Measurements from ENCODE around the gene KPNA5. TPM values are rescaled to one million over a fixed set of nuclear protein-coding genes. Genes with fewer than 3 reads are reported as not detected.
"Not testable (repeated sequence)": the region's sequence is repeated elsewhere in the genome, so short reads cannot be mapped to it uniquely, and the experiment has no call there.

The KPNA5 gene
- 1 to 10 TPM; 7.9 to 8.7 TPM for total RNA-seq

DNA sequence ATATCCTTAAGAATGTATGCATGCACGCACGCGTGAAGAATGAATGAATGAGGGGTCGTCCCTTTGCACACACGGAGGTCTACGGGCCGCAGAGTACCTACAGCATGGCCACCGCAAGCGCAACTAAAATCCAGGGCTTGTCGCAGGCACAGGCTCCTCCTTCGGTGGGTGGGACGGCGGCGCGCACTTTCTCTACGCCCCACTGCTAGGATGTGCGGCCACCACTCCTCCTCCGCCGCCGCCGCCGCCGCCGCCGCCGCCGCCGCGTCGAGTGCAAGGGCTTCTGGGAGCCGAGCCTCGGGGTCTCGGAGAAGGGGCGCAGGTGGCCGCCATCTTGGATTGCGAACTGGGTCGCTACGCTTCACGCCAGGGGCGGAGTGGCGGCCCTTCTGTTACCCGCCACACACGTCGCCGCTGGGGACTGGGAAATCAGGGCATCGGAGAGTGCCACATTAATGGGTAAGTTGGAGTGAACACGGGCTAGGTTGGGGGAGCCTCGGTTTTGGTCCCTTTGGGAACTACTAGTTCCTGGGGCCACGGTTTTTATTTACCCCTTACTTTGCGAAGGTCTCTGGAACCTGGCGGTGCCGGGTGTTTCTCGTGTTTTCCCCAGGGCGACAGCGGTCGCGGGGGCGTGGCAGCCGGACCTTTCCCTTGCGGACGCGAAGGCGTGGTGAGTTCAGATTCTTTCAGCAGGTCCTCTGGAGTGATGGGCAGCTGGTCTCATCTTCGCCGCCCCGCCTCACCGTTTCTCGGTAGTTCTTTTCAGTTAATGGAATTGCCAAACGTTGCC lies at the start of gene KPNA5:
TSS of gene KPNA5 (plus strand) at position 332 of the 793 bp plus-strand sequence. CDS start at position 456, 124 bp downstream.
- Mint-ChIP-seq H3K4me1 (peaks cover 11% of the 10 kb centered on the region), H3K27ac (peak within 1 kb of the TSS; percentile 95), H3K9me3 (no peaks in the 10 kb centered on the region), H3K4me3 (peak within 1 kb of the TSS; percentile 91), H3K27me3 (no peaks in the 10 kb centered on the region), H3K36me3 (ENCODE audit: low read depth) (peaks cover 32% of the 10 kb centered on the region)
- ATAC-seq (replicated peaks) = peak; percentile 94

DNA sequence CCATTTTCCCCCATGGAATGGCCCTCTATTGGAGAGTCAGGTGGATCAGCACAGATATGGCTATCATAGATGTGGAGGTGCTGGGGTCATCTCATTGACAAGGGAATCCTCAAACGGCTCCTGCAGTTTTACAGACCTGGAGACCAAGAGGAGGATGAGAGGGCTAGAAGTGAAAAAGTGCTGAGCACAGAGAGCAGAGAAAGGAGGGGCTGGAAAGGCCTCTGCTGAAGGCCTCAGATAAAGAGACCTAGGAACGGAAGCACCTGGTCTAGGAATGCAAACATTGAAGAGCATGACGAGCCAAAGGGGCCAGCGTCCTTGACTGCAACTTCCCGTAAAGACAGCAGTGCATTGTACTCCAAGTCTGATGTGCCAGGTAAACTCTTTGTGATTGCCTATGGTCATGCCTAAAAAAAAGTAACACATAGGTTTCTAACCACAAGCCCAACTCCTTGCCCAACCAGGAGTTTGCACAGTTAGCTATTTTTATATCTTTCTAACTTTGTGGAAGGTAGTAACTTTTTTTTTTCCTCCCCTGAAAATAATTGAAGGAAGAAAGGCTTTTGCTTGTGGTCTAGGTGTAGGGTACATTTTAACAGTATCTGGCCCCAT lies 49.5 kb upstream of the KPNA5 start:
- Mint-ChIP-seq H3K9me3 (no peaks in the 10 kb centered on the region), H3K4me1 (no peaks in the 10 kb centered on the region), H3K36me3 (ENCODE audit: low read depth) (peaks cover 45% of the 10 kb centered on the region), H3K27me3 (no peaks in the 10 kb centered on the region), H3K4me3 (no peak overlapping the region), H3K27ac (no peak overlapping the region)
- no peak for ATAC-seq (replicated peaks)

DNA sequence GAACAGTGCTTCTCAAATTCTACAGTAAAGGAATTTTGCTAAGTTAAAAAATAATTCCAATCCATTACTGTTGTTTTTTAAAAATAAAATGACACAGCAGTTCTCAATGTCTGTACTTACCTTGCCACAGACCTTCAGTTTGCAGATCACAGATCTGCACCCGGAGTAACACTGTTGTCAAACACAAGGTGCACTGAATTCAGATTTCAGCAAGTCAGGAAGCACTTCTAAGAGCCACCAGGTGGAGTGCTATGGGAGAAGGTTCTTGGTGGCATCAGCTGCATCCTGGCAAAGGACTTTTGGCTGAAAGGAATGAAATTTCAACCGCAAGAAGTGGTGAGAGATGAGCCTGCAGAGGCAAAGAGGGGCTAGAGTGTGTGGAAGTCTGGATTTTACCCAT lies 47.3 kb upstream of the KPNA5 start:
- Mint-ChIP-seq H3K36me3 (ENCODE audit: low read depth) (peaks cover 63% of the 10 kb centered on the region), H3K4me3 (no peak overlapping the region), H3K9me3 (no peaks in the 10 kb centered on the region), H3K4me1 (no peaks in the 10 kb centered on the region), H3K27me3 (no peaks in the 10 kb centered on the region), H3K27ac (peak overlapping the region; percentile 59)
- ATAC-seq (replicated peaks) = no peak

DNA sequence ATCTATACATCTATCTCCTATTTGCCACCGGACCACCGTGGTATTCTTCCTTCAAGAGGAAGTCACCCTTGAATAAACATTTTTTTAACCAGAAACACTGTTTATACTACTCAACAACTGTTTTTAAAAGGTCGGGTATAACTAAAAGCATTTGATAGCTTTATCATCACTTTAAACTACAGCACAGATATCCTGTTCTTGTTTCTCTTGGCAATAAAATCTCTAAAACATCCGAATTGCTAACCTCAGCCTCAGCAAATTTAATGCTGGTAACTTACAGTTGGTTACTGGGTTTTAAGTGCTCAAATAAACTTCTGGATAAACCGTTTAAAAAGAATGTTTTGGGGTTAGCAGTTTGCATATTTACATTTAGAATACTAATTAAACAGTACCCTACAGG lies 32.9 kb upstream of the KPNA5 start:
- H3K4me1 Mint-ChIP-seq = peaks cover 6% of the 10 kb centered on the region
- H3K4me3 Mint-ChIP-seq = no peak overlapping the region
- peaks cover 74% of the 10 kb centered on the region for H3K36me3 Mint-ChIP-seq (ENCODE audit: low read depth)
- no peak for ATAC-seq (replicated peaks)
- H3K9me3 Mint-ChIP-seq = no peaks in the 10 kb centered on the region
- H3K27me3 Mint-ChIP-seq = no peaks in the 10 kb centered on the region
- H3K27ac Mint-ChIP-seq = no peak overlapping the region

DNA sequence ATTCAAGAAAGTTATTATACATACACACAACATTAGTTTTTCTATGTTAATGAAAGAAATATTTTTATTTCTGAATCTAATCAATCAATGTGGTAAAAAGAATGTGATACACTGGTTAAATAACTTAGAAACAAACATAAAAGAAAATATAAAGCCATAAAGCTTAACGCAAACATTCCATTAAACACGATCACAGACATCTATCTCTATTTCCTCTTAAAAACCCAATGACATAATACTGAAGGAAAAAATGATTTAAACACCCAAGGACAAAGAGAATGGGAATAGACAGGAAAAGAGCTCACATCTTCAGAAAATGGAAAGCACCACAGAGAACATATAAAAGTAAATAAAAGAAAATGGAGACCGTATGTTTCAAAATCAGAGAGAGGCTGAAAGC lies 31.9 kb upstream of the KPNA5 start:
- peaks cover 72% of the 10 kb centered on the region for H3K36me3 Mint-ChIP-seq (ENCODE audit: low read depth)
- no peak for ATAC-seq (replicated peaks)
- H3K4me3 Mint-ChIP-seq = no peak overlapping the region
- no peak overlapping the region for H3K27ac Mint-ChIP-seq
- peaks cover 6% of the 10 kb centered on the region for H3K4me1 Mint-ChIP-seq
- no peaks in the 10 kb centered on the region for H3K9me3 Mint-ChIP-seq
- no peaks in the 10 kb centered on the region for H3K27me3 Mint-ChIP-seq

DNA sequence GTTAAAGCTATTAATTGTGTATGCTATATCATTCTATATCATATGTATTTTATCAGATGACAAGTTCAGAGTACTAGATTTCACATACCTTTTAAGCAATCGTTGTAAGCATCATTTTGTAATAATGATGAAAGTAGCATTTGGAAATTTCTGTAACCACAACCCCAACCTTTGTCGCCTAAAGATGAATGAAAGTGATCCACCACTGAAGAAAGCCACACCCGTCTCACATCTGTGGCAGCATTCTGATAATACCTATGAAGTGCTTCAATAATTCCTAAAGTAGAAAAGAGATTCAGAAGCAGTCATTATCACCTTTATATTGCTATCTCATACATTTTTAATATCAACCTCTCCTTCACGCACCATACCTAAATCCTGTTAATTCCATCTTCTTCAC lies 29.1 kb upstream of the KPNA5 start:
- H3K27ac Mint-ChIP-seq = no peak overlapping the region
- H3K36me3 Mint-ChIP-seq (ENCODE audit: low read depth) = peaks cover 84% of the 10 kb centered on the region
- peaks cover 6% of the 10 kb centered on the region for H3K4me1 Mint-ChIP-seq
- no peaks in the 10 kb centered on the region for H3K27me3 Mint-ChIP-seq
- no peak for ATAC-seq (replicated peaks)
- no peaks in the 10 kb centered on the region for H3K9me3 Mint-ChIP-seq
- H3K4me3 Mint-ChIP-seq = no peak overlapping the region

DNA sequence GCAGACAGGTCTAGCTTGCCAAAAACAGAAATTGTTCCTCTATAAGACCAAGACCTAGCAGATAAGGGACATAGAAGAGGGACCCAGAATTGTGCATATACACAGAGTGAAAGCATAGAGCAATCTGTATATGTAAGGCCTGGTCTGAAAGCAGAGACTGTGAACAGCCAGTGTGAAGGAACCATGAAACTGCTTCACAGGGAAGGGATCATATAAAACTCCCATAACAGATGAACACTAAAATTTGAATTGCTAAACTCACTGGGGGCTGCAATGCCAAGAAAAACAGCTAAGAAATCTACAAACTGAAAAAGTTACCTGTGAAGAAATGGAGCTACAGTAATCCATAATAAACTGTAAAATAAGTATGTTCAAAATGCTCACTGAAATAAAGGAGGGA lies 19.4 kb upstream of the KPNA5 start:
- ATAC-seq (replicated peaks) = no peak
- Mint-ChIP-seq H3K27ac (peak overlapping the region; percentile 64), H3K27me3 (no peaks in the 10 kb centered on the region), H3K36me3 (ENCODE audit: low read depth) (peaks cover 82% of the 10 kb centered on the region), H3K9me3 (no peaks in the 10 kb centered on the region), H3K4me1 (peaks cover 40% of the 10 kb centered on the region), H3K4me3 (no peak overlapping the region)

DNA sequence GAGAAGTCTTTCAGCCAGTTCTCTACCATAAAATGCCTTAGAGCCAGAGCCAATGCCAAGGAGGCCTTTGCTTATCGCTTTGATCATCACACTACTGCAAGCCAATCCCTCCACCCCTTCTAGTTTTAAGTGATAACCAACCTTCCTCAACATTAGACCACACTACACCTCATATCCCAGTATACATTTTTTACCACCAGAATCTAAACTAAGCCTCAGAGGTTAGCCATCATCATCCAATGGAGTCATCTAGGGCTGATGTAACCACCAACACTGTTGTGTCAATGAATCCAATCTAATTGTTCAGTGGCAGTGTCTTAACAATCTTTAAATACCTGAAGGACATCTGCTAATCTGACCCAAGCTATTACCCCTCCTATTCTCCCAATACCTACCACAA lies 18.8 kb upstream of the KPNA5 start:
- H3K9me3 Mint-ChIP-seq = no peaks in the 10 kb centered on the region
- H3K36me3 Mint-ChIP-seq (ENCODE audit: low read depth) = peaks cover 81% of the 10 kb centered on the region
- ATAC-seq (replicated peaks) = peak; percentile 78
- H3K4me3 Mint-ChIP-seq = no peak overlapping the region
- no peaks in the 10 kb centered on the region for H3K27me3 Mint-ChIP-seq
- peak overlapping the region; percentile 16 for H3K27ac Mint-ChIP-seq
- H3K4me1 Mint-ChIP-seq = peaks cover 45% of the 10 kb centered on the region

DNA sequence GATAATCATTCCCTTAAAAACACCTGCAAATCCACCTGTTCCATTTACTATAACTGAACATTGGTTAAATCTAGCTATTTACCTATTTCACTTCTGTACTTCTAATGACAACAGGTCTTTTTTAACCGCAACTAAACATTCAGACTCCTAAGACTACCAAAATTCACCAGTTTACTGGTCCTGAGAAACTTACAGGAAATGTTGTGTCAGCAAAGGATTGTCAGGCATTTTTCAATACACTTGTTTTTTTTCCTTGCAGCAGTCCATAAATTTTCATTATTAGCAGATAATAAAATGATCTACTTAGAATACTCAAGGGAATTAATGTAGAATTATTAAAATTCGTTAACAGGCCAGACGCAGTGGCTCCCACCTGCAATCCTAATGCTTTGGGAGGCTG lies 17.7 kb upstream of the KPNA5 start:
- Mint-ChIP-seq H3K4me1 (peaks cover 49% of the 10 kb centered on the region), H3K4me3 (no peak overlapping the region)

DNA sequence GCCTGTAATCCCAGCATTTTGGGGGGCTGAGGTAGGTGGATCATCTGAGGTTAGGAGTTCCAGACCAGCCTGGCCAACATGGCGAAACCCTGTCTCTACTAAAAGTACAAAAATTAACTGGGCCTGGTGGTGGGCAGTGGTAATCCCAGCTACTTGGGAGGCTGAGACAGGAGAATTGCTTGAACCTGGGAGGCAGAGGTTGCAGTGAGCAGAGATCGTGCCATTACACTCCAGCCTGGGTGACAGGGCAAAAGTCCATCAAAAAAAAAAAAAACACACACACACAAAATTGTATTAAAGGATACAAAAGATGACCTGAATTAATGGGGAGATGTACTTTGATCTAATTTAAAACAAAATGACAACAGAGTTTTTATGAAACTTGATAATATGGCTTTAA lies 16.8 kb upstream of the KPNA5 start:
- H3K27ac Mint-ChIP-seq = not testable (repeated sequence)
- H3K4me3 Mint-ChIP-seq = peak overlapping the region; percentile 27
- peaks cover 49% of the 10 kb centered on the region for H3K4me1 Mint-ChIP-seq

More for the DNA sequence above, 17.7 kb upstream of the KPNA5 start:
- H3K9me3 Mint-ChIP-seq = no peaks in the 10 kb centered on the region
- H3K27me3 Mint-ChIP-seq = no peaks in the 10 kb centered on the region
- peaks cover 70% of the 10 kb centered on the region for H3K36me3 Mint-ChIP-seq (ENCODE audit: low read depth)
- ATAC-seq (replicated peaks) = no peak
- peak overlapping the region; percentile 16 for H3K27ac Mint-ChIP-seq

DNA sequence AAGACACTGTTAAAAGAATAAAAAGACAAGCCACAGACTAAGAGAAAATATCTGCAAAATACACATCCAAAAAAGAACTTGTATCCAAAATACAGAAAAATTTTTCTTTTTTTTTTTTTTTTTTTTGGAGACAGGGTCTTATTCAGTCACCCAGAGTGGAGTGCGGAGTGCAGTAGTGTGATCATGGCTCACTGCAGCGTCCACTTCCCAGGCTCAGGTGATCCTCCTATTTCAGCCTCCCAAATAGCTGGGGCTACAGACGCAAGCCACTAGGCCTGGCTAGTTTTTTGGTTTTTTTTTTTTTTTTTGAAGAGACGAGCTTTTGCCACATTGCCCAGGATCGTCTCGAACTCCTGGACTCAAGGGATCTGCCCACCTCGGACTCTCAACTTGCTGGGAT lies 15.5 kb upstream of the KPNA5 start:
- Mint-ChIP-seq H3K4me1 (peaks cover 41% of the 10 kb centered on the region), H3K36me3 (ENCODE audit: low read depth) (peaks cover 50% of the 10 kb centered on the region), H3K27me3 (no peaks in the 10 kb centered on the region), H3K4me3 (peak overlapping the region; percentile 99), H3K9me3 (no peaks in the 10 kb centered on the region), H3K27ac (peak overlapping the region; percentile 49)
- no peak for ATAC-seq (replicated peaks)

More for the DNA sequence above, 16.8 kb upstream of the KPNA5 start:
- H3K36me3 Mint-ChIP-seq (ENCODE audit: low read depth) = peaks cover 62% of the 10 kb centered on the region
- not testable (repeated sequence) for H3K9me3 Mint-ChIP-seq; H3K27me3 Mint-ChIP-seq; ATAC-seq (replicated peaks)

DNA sequence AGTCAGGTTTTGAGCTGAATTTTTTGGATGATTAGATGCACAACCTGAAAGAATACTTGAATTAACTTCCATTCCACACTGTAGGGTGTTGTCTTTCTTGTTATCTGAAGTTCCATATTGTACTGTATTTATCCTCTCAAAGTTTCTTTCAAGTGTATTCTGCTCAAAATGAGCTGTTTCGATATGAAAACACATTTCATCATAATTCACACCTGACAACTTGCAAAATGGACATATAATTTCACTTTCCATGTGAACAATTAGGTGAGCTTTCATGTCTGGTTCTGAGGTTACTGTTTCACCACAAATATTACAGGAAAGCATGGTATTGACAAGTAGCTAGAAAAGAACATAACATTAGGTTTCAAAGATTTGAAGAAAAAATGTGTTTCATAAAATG lies 14.1 kb upstream of the KPNA5 start:
- peaks cover 44% of the 10 kb centered on the region for H3K36me3 Mint-ChIP-seq (ENCODE audit: low read depth)
- H3K9me3 Mint-ChIP-seq = no peaks in the 10 kb centered on the region
- H3K4me3 Mint-ChIP-seq = peak overlapping the region; percentile 99
- no peak for ATAC-seq (replicated peaks)
- peaks cover 34% of the 10 kb centered on the region for H3K4me1 Mint-ChIP-seq
- H3K27me3 Mint-ChIP-seq = no peaks in the 10 kb centered on the region
- peak overlapping the region; percentile 98 for H3K27ac Mint-ChIP-seq

DNA sequence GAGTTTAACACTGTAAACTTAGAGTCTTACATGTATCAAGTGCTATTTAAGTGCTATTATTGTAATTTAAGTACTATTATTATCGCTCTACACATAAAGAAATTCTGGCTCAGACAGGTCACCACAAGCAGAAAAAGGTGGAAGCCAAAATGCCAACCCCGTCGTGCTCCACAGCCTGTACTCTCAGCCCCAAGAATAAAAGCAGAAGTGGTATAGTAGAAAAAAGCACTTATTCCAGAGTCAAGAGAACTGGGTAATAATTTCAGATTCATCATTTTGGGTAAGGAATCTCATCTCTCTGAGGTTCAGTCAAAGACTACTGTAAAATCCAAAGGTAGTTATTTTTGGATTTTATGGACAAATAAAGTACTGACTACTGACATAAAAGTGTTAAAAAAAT lies 13.4 kb upstream of the KPNA5 start:
- peak overlapping the region; percentile 99 for H3K4me3 Mint-ChIP-seq
- H3K36me3 Mint-ChIP-seq (ENCODE audit: low read depth) = peaks cover 38% of the 10 kb centered on the region
- H3K27me3 Mint-ChIP-seq = no peaks in the 10 kb centered on the region
- H3K9me3 Mint-ChIP-seq = no peaks in the 10 kb centered on the region
- H3K4me1 Mint-ChIP-seq = peaks cover 27% of the 10 kb centered on the region
- H3K27ac Mint-ChIP-seq = peak overlapping the region; percentile 98
- no peak for ATAC-seq (replicated peaks)

DNA sequence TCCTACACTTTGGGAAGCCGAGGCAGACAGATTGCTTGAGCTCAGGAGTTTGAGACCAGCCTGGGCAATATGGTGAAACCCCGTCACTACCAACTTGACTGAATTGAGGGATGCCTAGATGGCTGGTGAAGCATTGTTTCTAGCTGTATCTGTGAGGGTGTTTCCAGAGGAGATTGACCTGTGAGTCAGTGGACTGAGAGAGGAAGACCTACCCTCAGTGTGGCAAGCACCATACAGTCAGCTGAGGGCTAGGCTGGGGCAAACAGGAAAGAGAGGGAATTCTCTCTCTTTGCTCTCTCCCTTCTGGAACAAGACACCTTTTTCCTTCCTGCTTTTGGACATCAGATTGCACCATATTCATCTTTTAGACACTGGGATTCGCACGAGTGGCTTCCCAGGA lies 8.7 kb upstream of the KPNA5 start:
- Mint-ChIP-seq H3K36me3 (ENCODE audit: low read depth) (no peaks in the 10 kb centered on the region), H3K4me3 (no peak overlapping the region), H3K27me3 (no peaks in the 10 kb centered on the region), H3K9me3 (no peaks in the 10 kb centered on the region), H3K4me1 (peaks cover 3% of the 10 kb centered on the region), H3K27ac (no peak overlapping the region)
- no peak for ATAC-seq (replicated peaks)

DNA sequence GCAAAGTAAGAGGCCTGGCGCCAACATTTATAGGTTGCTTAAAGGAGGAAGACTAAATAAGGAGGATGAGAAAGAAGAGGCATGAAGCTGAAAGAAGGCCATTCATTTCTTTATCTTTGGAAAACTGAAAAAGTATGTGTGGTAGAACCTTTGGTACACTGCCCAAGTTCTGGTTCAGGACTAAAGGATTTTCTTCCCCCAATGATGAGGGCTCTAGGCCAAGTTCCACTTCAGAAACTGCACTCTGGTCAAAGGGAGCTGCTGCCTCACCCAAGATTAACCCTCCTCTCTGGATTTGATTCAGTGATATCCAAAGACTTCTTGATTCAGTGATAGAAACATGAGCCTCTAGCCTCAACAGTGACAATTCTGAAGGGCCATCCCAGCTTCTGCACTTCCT lies 5.0 kb upstream of the KPNA5 start:
- peaks cover 2% of the 10 kb centered on the region for H3K36me3 Mint-ChIP-seq (ENCODE audit: low read depth)
- peaks cover 5% of the 10 kb centered on the region for H3K4me1 Mint-ChIP-seq
- H3K27me3 Mint-ChIP-seq = no peaks in the 10 kb centered on the region
- no peak overlapping the region for H3K27ac Mint-ChIP-seq
- ATAC-seq (replicated peaks) = no peak
- no peaks in the 10 kb centered on the region for H3K9me3 Mint-ChIP-seq
- no peak overlapping the region for H3K4me3 Mint-ChIP-seq

Measured in activated T-helper 17 cell treated with anti-CD3 and anti-CD28 coated beads, Interleukin-2, amount 50 U/mL, for 72 hours (primary cell).